Naive thymus-derived CD4-positive, alpha-beta T cell (primary cell): ENCODE results near the gene PRSS22. TPM values are rescaled to one million over a fixed set of nuclear protein-coding genes. Genes with fewer than 3 reads are reported as not detected.

Source experiments
- ATAC-seq: fragments of 150-1000 bp; cut with Tn5 transposase; 2 replicates; pipeline ENCODE4 v1.10.0; 2021; ENCODE audit warnings: mild to moderate bottlenecking, moderate library complexity
- CTCF ChIA-PET: fragments of 350-600 bp; sonication (Branson Sonifier 250); formaldehyde crosslinking; loops from one replicate; lab custom pipeline; 2021; ENCODE audit warnings: antibody characterized with exemption; lab: Charles Lee
- POLR2A ChIA-PET: fragments of 350-600 bp; sonication (Branson Sonifier 250); formaldehyde crosslinking; loops from one replicate; lab custom pipeline; 2021; ENCODE audit warnings: antibody characterized with exemption, inconsistent platforms; lab: Charles Lee
- DNase-seq, 9 donors: peaks; one replicate each; pipeline versions ENCODE4 v3.0.0 to v3.0.0-alpha.2; 2020 to 2022; ENCODE audit warnings: mixed read lengths in 1 of 9
- H3K27ac ChIP-seq: one replicate; pipeline ENCODE4 v1.7.0; 2013; ENCODE audit warnings: mild to moderate bottlenecking, low read depth, low read length, moderate library complexity
- H3K27me3 ChIP-seq, 2 donors: one replicate each; pipeline ENCODE4 v1.7.0; 2013; ENCODE audit warnings: low read length in 2 of 2, mild to moderate bottlenecking in 2 of 2, moderate library complexity in 2 of 2; ENCODE audit not compliant: control insufficient read depth in 2 of 2, insufficient read depth in 2 of 2
- H3K36me3 ChIP-seq, 3 experiments: 1 replicate in 2 of 3; 2 replicates in 1 of 3; pipeline ENCODE4 v1.7.0; 2013; ENCODE audit warnings: low read length in 3 of 3, mild to moderate bottlenecking in 3 of 3, moderate library complexity in 1 of 3; ENCODE audit not compliant: insufficient read depth in 3 of 3, control insufficient read depth in 2 of 3
- H3K4me1 ChIP-seq, 2 donors: one replicate each; pipeline ENCODE4 v1.7.0; 2013; ENCODE audit warnings: low read length in 2 of 2, mild to moderate bottlenecking in 2 of 2, moderate library complexity in 1 of 2; ENCODE audit not compliant: control insufficient read depth in 2 of 2, insufficient read depth in 2 of 2
- H3K4me3 ChIP-seq: 2 replicates; pipeline ENCODE4 v1.7.0; 2013; ENCODE audit warnings: mild to moderate bottlenecking, low read length
- H3K9me3 ChIP-seq, 3 experiments: 1 replicate in 2 of 3; 2 replicates in 1 of 3; pipeline ENCODE4 v1.7.0; 2013; ENCODE audit warnings: low read length in 3 of 3; ENCODE audit not compliant: control insufficient read depth in 2 of 3
- H3K27ac Mint-ChIP-seq, 9 donors: one replicate each; pipeline ENCODE4 v1.8.0; 2020 to 2022; ENCODE audit warnings: mixed read lengths in 9 of 9, mild to moderate bottlenecking in 8 of 9, moderate library complexity in 5 of 9, inconsistent platforms in 2 of 9
- H3K27me3 Mint-ChIP-seq, 5 donors: one replicate each; pipeline ENCODE4 v1.8.0; 2021 to 2022; ENCODE audit warnings: mixed read lengths in 5 of 5, mild to moderate bottlenecking in 1 of 5
- H3K36me3 Mint-ChIP-seq, 5 donors: one replicate each; pipeline ENCODE4 v1.8.0; 2020 to 2022; ENCODE audit warnings: mixed read lengths in 5 of 5, mild to moderate bottlenecking in 3 of 5, inconsistent platforms in 1 of 5
- H3K4me1 Mint-ChIP-seq, 7 donors: one replicate each; pipeline ENCODE4 v1.8.0; 2020 to 2022; ENCODE audit warnings: mixed read lengths in 7 of 7, mild to moderate bottlenecking in 3 of 7, inconsistent platforms in 1 of 7
- H3K4me3 Mint-ChIP-seq, 10 donors: one replicate each; pipeline ENCODE4 v1.8.0; 2020 to 2022; ENCODE audit warnings: mild to moderate bottlenecking in 10 of 10, mixed read lengths in 10 of 10, moderate library complexity in 6 of 10, inconsistent platforms in 2 of 10
- H3K9me3 Mint-ChIP-seq, 11 donors: one replicate each; pipeline ENCODE4 v1.8.0; 2020 to 2022; ENCODE audit warnings: mixed read lengths in 11 of 11, mild to moderate bottlenecking in 4 of 11, inconsistent platforms in 1 of 11, moderate library complexity in 1 of 11
- intact Hi-C, 2 donors: fragments of 100-400 bp; cut with micrococcal nuclease; formaldehyde crosslinking; loops; one replicate each; pipeline ENCODE4 v1.15.1; 2023
- polyA plus RNA-seq, 2 donors: library from polyadenylated mRNA; unstranded; fragments of 300-500 nt; fragmentation: Illumina TruSeq; gene quantifications; one replicate each; pipeline ENCODE4 v1.2.3, GENCODE V29; 2021
- total RNA-seq, 6 experiments: library from RNA in 5 of 6; stranded (reverse) in 5 of 6; gene quantifications; 1 replicate in 5 of 6; 2 replicates in 1 of 6; pipeline ENCODE4 v1.2.3 and lab custom pipeline; 2021 to 2026

Gene PRSS22
- total and polyA plus RNA-seq, 7 experiments from 2014 or later = 0.59 to 0.72 TPM; not detected in 5

DNA sequence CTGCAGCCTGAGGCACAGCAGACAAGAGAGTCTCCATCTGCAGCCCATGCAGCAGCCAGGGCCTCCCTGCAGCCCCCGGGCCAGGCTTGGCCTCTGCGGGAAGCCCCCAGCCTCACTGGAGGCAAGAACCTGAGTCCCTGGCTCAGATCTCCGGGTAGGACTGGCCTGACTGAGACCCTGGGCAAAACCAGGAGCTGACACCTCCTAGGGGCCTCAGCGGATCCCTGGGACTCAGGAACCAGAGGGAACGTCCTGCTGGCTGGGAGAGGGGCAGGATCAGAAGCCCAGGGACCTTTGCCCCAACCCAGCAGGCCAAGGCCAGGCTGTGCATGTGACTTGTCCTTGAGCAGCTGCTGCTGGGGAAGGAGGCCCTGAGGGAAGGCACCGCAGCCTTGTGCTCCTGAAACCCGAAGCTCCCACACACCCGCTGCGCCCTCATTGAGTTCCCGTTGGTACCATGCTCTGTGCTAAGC lies 42.6 kb downstream of the PRSS22 start:
- H3K4me3 ChIP-seq = no peak overlapping the region
- Mint-ChIP-seq H3K4me3 (no peak overlapping the region), H3K27ac (no peak overlapping the region), H3K9me3 (no peaks in the 10 kb centered on the region), H3K36me3 (no peaks in the 10 kb centered on the region), H3K27me3 (peaks cover 0 to 7% (median 0%) of the 10 kb centered on the region in 5 donors), H3K4me1 (peaks cover 0 to 1% (median 0%) of the 10 kb centered on the region in 7 donors)
- ChIA-PET CTCF (no interaction called here), POLR2A (no interaction called here)
- intact Hi-C loops = no loop called here
- no peaks in the 10 kb centered on the region for H3K9me3 ChIP-seq
- H3K27me3 ChIP-seq = no peaks in the 10 kb centered on the region
- no peak overlapping the region for H3K27ac ChIP-seq
- DNase-seq = no peak
- H3K36me3 ChIP-seq = no peaks in the 10 kb centered on the region
- H3K4me1 ChIP-seq = no peaks in the 10 kb centered on the region
- no peak for ATAC-seq

DNA sequence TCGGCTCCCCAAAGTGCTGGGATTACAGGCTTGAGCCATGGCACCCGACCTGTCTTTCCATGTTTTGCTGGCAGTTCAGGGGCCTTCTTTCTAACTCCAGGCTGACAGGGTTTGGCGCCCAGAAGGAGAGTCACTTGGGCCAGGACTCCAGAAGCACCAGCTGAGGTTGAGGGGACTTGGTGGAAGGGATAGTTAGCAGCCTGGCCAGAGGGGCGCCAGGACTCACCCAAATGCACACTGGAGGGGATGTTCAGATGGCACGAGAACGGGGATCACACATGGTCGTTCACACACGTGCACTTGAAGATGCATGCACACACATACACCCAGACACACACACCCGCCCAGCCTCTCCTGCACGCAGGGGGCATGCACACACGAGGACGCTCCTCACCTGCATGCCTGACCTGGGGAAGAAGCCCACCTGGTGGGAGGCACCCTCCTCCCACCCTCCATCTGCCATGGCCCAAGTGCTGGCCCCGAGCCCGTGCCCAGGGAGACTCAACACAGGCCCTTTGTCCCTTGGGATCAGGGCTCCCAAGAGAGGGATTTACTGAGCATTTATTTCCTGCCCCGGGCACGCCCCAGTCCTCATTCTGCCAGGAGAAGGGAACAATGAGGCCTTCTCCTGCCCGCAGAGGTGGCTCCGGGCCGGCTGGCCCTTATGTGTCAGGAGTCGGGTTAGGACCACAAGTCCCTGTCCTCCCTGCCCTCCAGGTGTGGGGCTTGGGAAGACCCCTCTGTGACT lies 43.2 kb downstream of the PRSS22 start:
- ATAC-seq = no peak
- H3K9me3 ChIP-seq = no peaks in the 10 kb centered on the region
- intact Hi-C loops = no loop called here
- H3K4me3 Mint-ChIP-seq = no peak overlapping the region
- peaks cover 0 to 1% (median 0%) of the 10 kb centered on the region in 7 donors for H3K4me1 Mint-ChIP-seq
- H3K27me3 Mint-ChIP-seq = peaks cover 0 to 12% (median 0%) of the 10 kb centered on the region in 5 donors
- CTCF ChIA-PET = no interaction called here
- H3K4me3 ChIP-seq = no peak overlapping the region
- peaks cover 0 to 2% (median 0%) of the 10 kb centered on the region in 11 donors for H3K9me3 Mint-ChIP-seq
- no peak for DNase-seq
- no peak overlapping the region for H3K27ac Mint-ChIP-seq
- H3K27ac ChIP-seq = no peak overlapping the region
- no peaks in the 10 kb centered on the region for H3K36me3 Mint-ChIP-seq
- no peaks in the 10 kb centered on the region for H3K4me1 ChIP-seq
- POLR2A ChIA-PET = no interaction called here
- no peaks in the 10 kb centered on the region for H3K27me3 ChIP-seq
- no peaks in the 10 kb centered on the region for H3K36me3 ChIP-seq

DNA sequence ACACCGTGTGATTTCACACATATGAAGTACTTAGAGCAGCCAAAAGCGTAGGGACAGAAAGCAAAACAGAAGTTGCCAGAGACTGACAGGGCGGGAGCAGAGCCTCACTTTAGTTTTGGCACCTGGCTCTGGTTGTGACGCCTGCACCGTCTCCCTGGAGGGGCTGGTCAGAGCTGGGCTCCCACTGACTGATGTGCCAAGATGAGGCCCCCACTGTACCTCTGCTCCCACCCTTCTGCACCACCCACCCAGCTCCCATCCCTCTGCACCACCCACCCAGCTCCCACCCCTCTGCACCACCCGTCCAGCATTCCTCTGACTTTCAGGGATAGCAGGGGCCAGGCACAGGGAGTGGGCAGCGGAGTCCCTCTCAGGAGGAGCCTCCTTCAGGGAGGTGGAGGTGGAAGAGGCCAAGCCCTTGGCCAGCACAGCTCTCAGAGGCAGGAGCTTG lies 44.2 kb downstream of the PRSS22 start:
- H3K27me3 ChIP-seq = no peaks in the 10 kb centered on the region
- no peaks in the 10 kb centered on the region for H3K9me3 ChIP-seq
- DNase-seq (no peak), ATAC-seq (no peak)
- H3K4me1 ChIP-seq = no peaks in the 10 kb centered on the region
- Mint-ChIP-seq H3K4me3 (no peak overlapping the region), H3K36me3 (peaks cover 0 to 3% (median 0%) of the 10 kb centered on the region in 5 donors), H3K27ac (no peak overlapping the region), H3K27me3 (peaks cover 0 to 19% (median 9%) of the 10 kb centered on the region in 5 donors), H3K9me3 (peaks cover 0 to 9% (median 3%) of the 10 kb centered on the region in 11 donors), H3K4me1 (peaks cover 0 to 1% (median 0%) of the 10 kb centered on the region in 7 donors)
- CTCF ChIA-PET = interaction anchor here (0.7 kb wide), 1 partner anchor 525 kb away, joined by 3 read pairs; no protein-coding TSS in a partner anchor
- H3K27ac ChIP-seq = no peak overlapping the region
- H3K36me3 ChIP-seq = no peaks in the 10 kb centered on the region
- intact Hi-C loops = no loop called here
- no peak overlapping the region for H3K4me3 ChIP-seq
- POLR2A ChIA-PET = no interaction called here

DNA sequence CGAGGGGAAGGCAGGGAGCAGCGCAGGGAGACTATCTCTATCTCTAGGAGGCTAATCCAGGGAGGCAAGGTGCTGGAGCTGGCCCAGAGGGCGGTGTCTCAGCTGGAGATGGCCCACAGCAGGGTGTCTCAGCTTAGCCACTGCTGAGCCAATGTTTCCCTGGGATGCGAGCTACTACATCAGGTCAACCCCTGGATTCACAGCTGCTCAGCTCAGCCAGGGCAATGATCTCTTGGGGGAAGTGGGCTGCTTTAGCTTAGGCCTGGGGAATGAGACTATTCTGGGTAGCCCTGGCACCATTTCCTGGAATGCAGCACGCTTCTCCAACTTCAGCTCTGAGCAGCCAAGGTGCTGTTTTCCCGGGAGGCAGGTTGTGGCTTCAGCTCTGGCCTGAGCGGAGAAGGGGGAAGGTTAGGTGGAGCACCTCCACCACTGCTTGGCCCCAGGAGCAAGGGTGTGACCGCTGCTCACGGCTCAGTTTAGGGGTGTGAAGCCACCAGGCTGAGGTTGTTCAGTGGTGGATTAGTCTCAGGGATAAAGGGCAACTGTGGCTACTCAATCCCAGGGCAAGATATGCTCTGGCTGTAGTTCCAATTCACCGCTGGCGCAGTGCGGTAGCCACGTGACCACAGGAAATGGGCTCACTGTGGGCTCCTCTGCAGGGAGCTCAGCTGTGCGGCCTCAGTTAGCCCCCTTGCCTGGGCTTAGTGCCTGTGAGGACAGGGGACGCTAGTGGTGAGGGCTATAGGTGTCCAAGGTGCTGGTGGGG lies 46.1 kb downstream of the PRSS22 start:
- Mint-ChIP-seq H3K27ac (no peak overlapping the region), H3K27me3 (peaks cover 7 to 25% (median 11%) of the 10 kb centered on the region in 5 donors)

DNA sequence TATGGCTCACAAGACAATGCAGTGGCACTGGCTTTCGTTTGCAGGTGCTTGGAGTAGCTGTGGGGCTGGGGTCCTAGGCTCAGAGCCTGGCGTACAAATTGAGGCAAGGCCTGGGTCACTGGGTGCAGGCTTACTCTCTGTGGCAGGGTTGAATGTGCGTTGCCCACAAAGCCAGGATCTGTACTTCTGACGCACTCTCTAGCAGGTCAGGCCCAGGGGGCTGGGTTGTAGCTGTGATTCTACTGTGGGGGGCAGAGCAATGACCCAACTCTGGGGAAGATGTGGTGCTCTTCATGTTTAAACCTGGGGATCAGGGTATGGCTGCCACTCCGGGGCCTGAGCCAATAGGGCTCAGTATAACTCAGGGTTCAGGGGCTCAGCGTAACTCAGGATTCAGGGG lies 47.3 kb downstream of the PRSS22 start:
- Histone ChIP-seq H3K9me3 (no peaks in the 10 kb centered on the region), H3K4me3 (no peak overlapping the region), H3K4me1 (no peaks in the 10 kb centered on the region), H3K27ac (no peak overlapping the region), H3K27me3 (no peaks in the 10 kb centered on the region), H3K36me3 (no peaks in the 10 kb centered on the region)
- peaks cover 0 to 1% (median 0%) of the 10 kb centered on the region in 7 donors for H3K4me1 Mint-ChIP-seq
- POLR2A ChIA-PET = no interaction called here
- intact Hi-C loops = no loop called here
- DNase-seq = no peak
- no peak for ATAC-seq
- no peak overlapping the region for H3K4me3 Mint-ChIP-seq
- CTCF ChIA-PET = no interaction called here
- no peak overlapping the region for H3K27ac Mint-ChIP-seq
- peaks cover 7 to 28% (median 11%) of the 10 kb centered on the region in 5 donors for H3K27me3 Mint-ChIP-seq
- peaks cover 0 to 11% (median 4%) of the 10 kb centered on the region in 11 donors for H3K9me3 Mint-ChIP-seq
- H3K36me3 Mint-ChIP-seq = peaks cover 0 to 5% (median 0%) of the 10 kb centered on the region in 5 donors

More for the DNA sequence above, 46.1 kb downstream of the PRSS22 start:
- ATAC-seq (no peak), DNase-seq (no peak)
- no peaks in the 10 kb centered on the region for H3K9me3 ChIP-seq
- peaks cover 0 to 1% (median 0%) of the 10 kb centered on the region in 7 donors for H3K4me1 Mint-ChIP-seq
- H3K4me3 ChIP-seq = no peak overlapping the region
- H3K9me3 Mint-ChIP-seq = peaks cover 0 to 11% (median 4%) of the 10 kb centered on the region in 11 donors
- intact Hi-C loops = no loop called here
- no peak overlapping the region for H3K4me3 Mint-ChIP-seq
- no peak overlapping the region for H3K27ac ChIP-seq
- POLR2A ChIA-PET = no interaction called here
- no peaks in the 10 kb centered on the region for H3K36me3 ChIP-seq
- CTCF ChIA-PET = no interaction called here
- H3K27me3 ChIP-seq = no peaks in the 10 kb centered on the region
- peaks cover 0 to 5% (median 0%) of the 10 kb centered on the region in 5 donors for H3K36me3 Mint-ChIP-seq
- H3K4me1 ChIP-seq = no peaks in the 10 kb centered on the region

DNA sequence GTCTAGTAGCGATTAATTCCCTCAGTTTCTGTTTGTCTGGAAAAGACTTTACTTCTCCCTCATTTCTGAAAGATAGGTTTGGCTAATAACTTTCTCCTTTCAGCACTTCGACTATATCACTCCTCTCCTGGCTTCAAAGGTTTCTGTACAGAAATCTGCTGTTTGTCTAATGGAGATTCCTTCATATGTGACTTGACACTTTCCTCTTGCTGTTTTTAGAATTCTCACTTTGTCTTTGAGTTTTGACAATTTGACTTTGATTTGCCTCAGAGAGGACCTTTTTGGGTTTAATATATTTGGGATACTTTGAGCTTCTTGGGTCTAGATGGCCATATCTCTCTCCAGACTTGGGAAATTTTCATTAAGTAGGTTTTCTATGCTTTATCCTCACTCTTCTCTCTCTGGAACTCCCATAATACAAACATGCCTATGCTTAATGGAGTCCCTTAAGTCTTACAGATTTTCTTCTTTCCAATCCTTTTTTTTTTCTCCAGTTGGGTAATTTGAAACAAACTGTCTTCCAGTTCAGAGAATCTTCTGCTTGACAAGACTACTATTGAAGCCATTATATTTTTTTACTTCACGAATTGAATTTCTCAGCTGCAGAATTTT lies 48.7 kb downstream of the PRSS22 start:
- ChIA-PET POLR2A (no interaction called here), CTCF (no interaction called here)
- DNase-seq = no peak
- Histone ChIP-seq H3K4me3 (no peak overlapping the region), H3K27me3 (no peaks in the 10 kb centered on the region), H3K9me3 (peaks cover 0 to 6% (median 0%) of the 10 kb centered on the region in 3 experiments), H3K27ac (no peak overlapping the region), H3K4me1 (no peaks in the 10 kb centered on the region), H3K36me3 (no peaks in the 10 kb centered on the region)
- Mint-ChIP-seq H3K4me1 (peaks cover 0 to 1% (median 0%) of the 10 kb centered on the region in 7 donors), H3K4me3 (no peak overlapping the region), H3K36me3 (peaks cover 0 to 5% (median 0%) of the 10 kb centered on the region in 5 donors), H3K27me3 (peaks cover 7 to 32% (median 17%) of the 10 kb centered on the region in 5 donors), H3K27ac (no peak overlapping the region), H3K9me3 (peaks cover 0 to 15% (median 6%) of the 10 kb centered on the region in 11 donors)
- intact Hi-C loops = no loop called here
- no peak for ATAC-seq
